ENCODE data around the gene POLR3B. TPM values are rescaled to one million over a fixed set of nuclear protein-coding genes. Genes with fewer than 3 reads are reported as not detected.

The POLR3B gene
- total and polyA plus RNA-seq, 2 of the 13 experiments (the other 11 are each of a cell fraction or from before 2014, with no cell fraction given), result 4.8 to 13.1 TPM

DNA sequence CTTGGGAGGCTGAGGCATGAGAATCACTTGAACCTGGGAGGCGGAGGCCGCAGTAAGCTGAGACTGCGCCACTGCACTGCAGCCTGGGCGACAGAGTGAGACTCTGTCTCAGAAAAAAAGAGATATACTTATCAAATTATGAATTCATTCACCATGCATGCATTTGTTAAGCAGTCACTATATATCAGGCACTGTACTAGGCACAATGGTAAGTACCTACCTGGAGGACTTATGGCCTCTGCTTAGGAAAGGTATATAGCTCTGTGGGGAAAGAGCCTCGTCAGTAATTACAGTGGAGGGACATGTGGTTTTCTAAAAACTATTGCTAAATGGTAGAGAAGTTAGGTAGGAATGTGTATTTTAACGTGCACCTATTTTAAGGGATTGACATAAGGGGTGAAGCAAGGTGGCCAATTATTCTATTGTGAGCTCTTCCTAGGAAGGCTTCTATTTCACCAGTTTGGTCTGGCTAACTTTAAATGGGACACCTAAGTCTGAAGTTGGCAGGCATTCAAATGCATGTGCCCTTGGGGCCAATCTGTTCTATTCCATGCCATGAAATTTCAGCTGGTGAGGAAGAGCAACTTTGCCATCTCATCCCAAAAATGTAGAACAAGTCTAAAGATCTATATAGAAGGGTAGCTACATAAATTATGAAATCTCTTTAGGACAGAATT lies 40.0 kb upstream of the POLR3B start:
- intact Hi-C loops (cut with micrococcal nuclease; ENCODE audit: unreplicated experiment), result no loop called here
- ChIA-PET CTCF (ENCODE audit: low intra/inter-chr PET ratio, low total read pairs) (no interaction called here), POLR2A (interaction anchor here (1.2 kb wide), 1 partner anchor 19 kb away, joined by 3 read pairs; no protein-coding TSS in a partner anchor)
- in situ Hi-C loops (cut with HindIII; ENCODE audit: extremely low pct_ligation_motif_present, low pct_unique_long_range_greater_than_20kb), result no loop called here
- Histone ChIP-seq H3K9me3 (ENCODE audit: low read length) (no peaks in the 10 kb centered on the region), H3K4me3 (replicated peaks in 1 of 3; ENCODE audit: insufficient read depth in 1 of 3, low read depth in 2 of 3, low read length in 3 of 3) (no peak overlapping the region), H3K4me1 (ENCODE audit: insufficient read depth, low read length) (no peaks in the 10 kb centered on the region), H3K9ac (ENCODE audit: insufficient read depth, low read depth, low read length) (no peak overlapping the region), H3K27ac (ENCODE audit: extremely low read length, insufficient read depth, low read length) (no peak overlapping the region), H3K36me3 (replicated peaks in 1 of 2; ENCODE audit: control insufficient read depth in 1 of 2, insufficient read depth in 2 of 2, low read length in 2 of 2) (peaks cover 2 to 14% of the 10 kb centered on the region in 2 experiments; a peak in 3 of 5 replicates), H4K20me1 (ENCODE audit: insufficient read depth, low read length) (no peaks in the 10 kb centered on the region), H2AFZ (ENCODE audit: low read length) (no peak overlapping the region), H3K27me3 (ENCODE audit: control insufficient read depth in 1 of 2, insufficient read depth in 2 of 2, low read length in 2 of 2) (no peaks in the 10 kb centered on the region), H3K4me2 (ENCODE audit: low read depth, low read length) (no peak overlapping the region), H3K79me2 (ENCODE audit: insufficient read depth, low read length) (no peaks in the 10 kb centered on the region)
- DNase-seq (ENCODE audit: low spot score) (no peak), ATAC-seq (no peak), FAIRE-seq (no peak)
- no peak for TF ChIP-seq NFKBIZ (CRISPR knock-in tag; IDR thresholded peaks at IDR 0.05)
- TF ChIP-seq, protein P1, sequence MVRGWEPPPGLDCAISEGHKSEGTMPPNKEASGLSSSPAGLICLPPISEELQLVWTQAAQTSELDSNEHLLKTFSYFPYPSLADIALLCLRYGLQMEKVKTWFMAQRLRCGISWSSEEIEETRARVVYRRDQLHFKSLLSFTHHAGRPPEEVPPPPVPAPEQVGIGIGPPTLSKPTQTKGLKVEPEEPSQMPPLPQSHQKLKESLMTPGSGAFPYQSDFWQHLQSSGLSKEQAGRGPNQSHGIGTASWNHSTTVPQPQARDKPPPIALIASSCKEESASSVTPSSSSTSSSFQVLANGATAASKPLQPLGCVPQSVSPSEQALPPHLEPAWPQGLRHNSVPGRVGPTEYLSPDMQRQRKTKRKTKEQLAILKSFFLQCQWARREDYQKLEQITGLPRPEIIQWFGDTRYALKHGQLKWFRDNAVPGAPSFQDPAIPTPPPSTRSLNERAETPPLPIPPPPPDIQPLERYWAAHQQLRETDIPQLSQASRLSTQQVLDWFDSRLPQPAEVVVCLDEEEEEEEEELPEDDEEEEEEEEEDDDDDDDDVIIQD (CRISPR knock-in tag; IDR thresholded peaks at IDR 0.05; ENCODE audit: low read depth), result no peak
- TF ChIP-seq NFYB (CRISPR knock-in tag; IDR thresholded peaks at IDR 0.05), result no peak
- TF ChIP-seq, protein P2, sequence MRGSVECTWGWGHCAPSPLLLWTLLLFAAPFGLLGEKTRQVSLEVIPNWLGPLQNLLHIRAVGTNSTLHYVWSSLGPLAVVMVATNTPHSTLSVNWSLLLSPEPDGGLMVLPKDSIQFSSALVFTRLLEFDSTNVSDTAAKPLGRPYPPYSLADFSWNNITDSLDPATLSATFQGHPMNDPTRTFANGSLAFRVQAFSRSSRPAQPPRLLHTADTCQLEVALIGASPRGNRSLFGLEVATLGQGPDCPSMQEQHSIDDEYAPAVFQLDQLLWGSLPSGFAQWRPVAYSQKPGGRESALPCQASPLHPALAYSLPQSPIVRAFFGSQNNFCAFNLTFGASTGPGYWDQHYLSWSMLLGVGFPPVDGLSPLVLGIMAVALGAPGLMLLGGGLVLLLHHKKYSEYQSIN (CRISPR knock-in tag; IDR thresholded peaks at IDR 0.05; ENCODE audit: borderline replicate concordance), result no peak
- WGBS (ENCODE audit: low lambda C conversion rate), result 98% methylated on average over 6 of the region's 6 CpGs
- no TSS peak for BruUV-seq (replicated peaks)
